ENCODE data around the gene KRT72.

GRCh38 chr12:52643233-52644077 lies 42.2 kb upstream of the KRT72 start:
- TF ChIP-seq CTCF (IDR thresholded peaks at IDR 0.05; ENCODE audit: insufficient read depth, low read length, poor library complexity, severe bottlenecking) (no peak), EZH2phosphoT487 (conservative IDR thresholded peaks at IDR 0.05; ENCODE audit: low read length) (no peak)
